ENCODE data around the gene DRD5. TPM values are rescaled to one million over a fixed set of nuclear protein-coding genes. Genes with fewer than 3 reads are reported as not detected.
"Not testable (repeated sequence)": the region's sequence is repeated elsewhere in the genome, so short reads cannot be mapped to it uniquely, and the experiment has no call there.

Gene DRD5
- total RNA-seq (2021) (not detected in 2 replicates), Bru-seq, nascent RNA (not detected), BruChase-seq, experiment 1, labeled RNA remaining after a 2-hour chase (not detected), BruChase-seq, experiment 2, labeled RNA remaining after a 6-hour chase (not detected)
- long read RNA-seq: 0 reads

GRCh38 chr4:9781343-9782135, at the start of gene DRD5:
TSS of gene DRD5 (plus strand) at chr4:9781634. CDS start at chr4:9782030, 396 bp downstream.
- POLR2A ChIA-PET (ENCODE audit: low non-redundant PET): no interaction called here
- no peak for DNase-seq (ENCODE audit: low spot score)

GRCh38 chr4:9732256-9732655, 49.2 kb upstream of the DRD5 start:
- H3K27me3 ChIP-seq (replicated peaks; ENCODE audit: insufficient read depth, low read depth, low read length, poor library complexity); H3K4me3 ChIP-seq (ENCODE audit: low read depth, low read length, poor library complexity, severe bottlenecking); H3K9me3 ChIP-seq (ENCODE audit: low read depth, low read length, poor library complexity, severe bottlenecking); H3K27ac ChIP-seq (ENCODE audit: low read depth, low read length, poor library complexity, severe bottlenecking); CTCF ChIA-PET; intact Hi-C loops (cut with micrococcal nuclease; ENCODE audit: unreplicated experiment); H3K36me3 ChIP-seq (ENCODE audit: insufficient read depth, low read length, poor library complexity, severe bottlenecking); DNase-seq (ENCODE audit: low spot score); H3K4me1 ChIP-seq (ENCODE audit: insufficient read depth, low read length, poor library complexity, severe bottlenecking); POLR2A ChIA-PET (ENCODE audit: low non-redundant PET); BruUV-seq (replicated peaks): not testable (repeated sequence)

More at GRCh38 chr4:9781343-9782135, at the start of gene DRD5:
- H3K27ac ChIP-seq (ENCODE audit: low read depth, low read length, poor library complexity, severe bottlenecking): no peak within 1 kb of the TSS
- TF ChIP-seq EZH2 (IDR thresholded peaks at IDR 0.05; ENCODE audit: borderline replicate concordance, low read depth, low read length, poor library complexity, severe bottlenecking) (no peak), CTCF (conservative IDR thresholded peaks at IDR 0.05; ENCODE audit: low read depth, low read length) (no peak)
- no peaks in the 10 kb centered on the region for H3K4me1 ChIP-seq (ENCODE audit: insufficient read depth, low read length, poor library complexity, severe bottlenecking)
- CTCF ChIA-PET: no interaction called here
- no peak within 1 kb of the TSS for H3K4me3 ChIP-seq (ENCODE audit: low read depth, low read length, poor library complexity, severe bottlenecking)
- no peaks in the 10 kb centered on the region for H3K36me3 ChIP-seq (ENCODE audit: insufficient read depth, low read length, poor library complexity, severe bottlenecking)
- no peaks in the 10 kb centered on the region for H3K27me3 ChIP-seq (replicated peaks; ENCODE audit: insufficient read depth, low read depth, low read length, poor library complexity)
- intact Hi-C loops (cut with micrococcal nuclease; ENCODE audit: unreplicated experiment): no loop called here
- BruUV-seq (replicated peaks): no TSS peak
- H3K9me3 ChIP-seq (ENCODE audit: low read depth, low read length, poor library complexity, severe bottlenecking): no peaks in the 10 kb centered on the region

- Histone ChIP-seq H3K4me1 (ENCODE audit: insufficient read depth, low read length, poor library complexity, severe bottlenecking) (no peaks in the 10 kb centered on the region), H3K27ac (ENCODE audit: low read depth, low read length, poor library complexity, severe bottlenecking) (no peak overlapping the region), H3K9me3 (ENCODE audit: low read depth, low read length, poor library complexity, severe bottlenecking) (no peaks in the 10 kb centered on the region), H3K27me3 (replicated peaks; ENCODE audit: insufficient read depth, low read depth, low read length, poor library complexity) (no peaks in the 10 kb centered on the region), H3K4me3 (ENCODE audit: low read depth, low read length, poor library complexity, severe bottlenecking) (no peak overlapping the region), H3K36me3 (ENCODE audit: insufficient read depth, low read length, poor library complexity, severe bottlenecking) (no peaks in the 10 kb centered on the region)
- TF ChIP-seq EZH2 (IDR thresholded peaks at IDR 0.05; ENCODE audit: borderline replicate concordance, low read depth, low read length, poor library complexity, severe bottlenecking): no peak
- TF ChIP-seq CTCF (conservative IDR thresholded peaks at IDR 0.05; ENCODE audit: low read depth, low read length): no peak
- ChIA-PET POLR2A (ENCODE audit: low non-redundant PET) (no interaction called here), CTCF (no interaction called here)
- intact Hi-C loops (cut with micrococcal nuclease; ENCODE audit: unreplicated experiment): no loop called here
- DNase-seq (ENCODE audit: low spot score): no peak
- BruUV-seq (replicated peaks): no TSS peak
Observed at GRCh38 chr4:9735515-9735914, 45.9 kb upstream of the DRD5 start.

- H3K27ac ChIP-seq (ENCODE audit: low read depth, low read length, poor library complexity, severe bottlenecking); H3K9me3 ChIP-seq (ENCODE audit: low read depth, low read length, poor library complexity, severe bottlenecking); BruUV-seq (replicated peaks); H3K4me1 ChIP-seq (ENCODE audit: insufficient read depth, low read length, poor library complexity, severe bottlenecking); POLR2A ChIA-PET (ENCODE audit: low non-redundant PET); DNase-seq (ENCODE audit: low spot score); H3K4me3 ChIP-seq (ENCODE audit: low read depth, low read length, poor library complexity, severe bottlenecking); CTCF ChIA-PET; intact Hi-C loops (cut with micrococcal nuclease; ENCODE audit: unreplicated experiment); H3K36me3 ChIP-seq (ENCODE audit: insufficient read depth, low read length, poor library complexity, severe bottlenecking); H3K27me3 ChIP-seq (replicated peaks; ENCODE audit: insufficient read depth, low read depth, low read length, poor library complexity): not testable (repeated sequence)
Observed at GRCh38 chr4:9737280-9737679, 44.2 kb upstream of the DRD5 start.

- H3K4me3 ChIP-seq (ENCODE audit: low read depth, low read length, poor library complexity, severe bottlenecking); CTCF ChIA-PET; BruUV-seq (replicated peaks); DNase-seq (ENCODE audit: low spot score); H3K27ac ChIP-seq (ENCODE audit: low read depth, low read length, poor library complexity, severe bottlenecking); H3K27me3 ChIP-seq (replicated peaks; ENCODE audit: insufficient read depth, low read depth, low read length, poor library complexity); H3K36me3 ChIP-seq (ENCODE audit: insufficient read depth, low read length, poor library complexity, severe bottlenecking); intact Hi-C loops (cut with micrococcal nuclease; ENCODE audit: unreplicated experiment); H3K4me1 ChIP-seq (ENCODE audit: insufficient read depth, low read length, poor library complexity, severe bottlenecking); POLR2A ChIA-PET (ENCODE audit: low non-redundant PET); H3K9me3 ChIP-seq (ENCODE audit: low read depth, low read length, poor library complexity, severe bottlenecking): not testable (repeated sequence)
Observed at GRCh38 chr4:9743789-9744188, 37.6 kb upstream of the DRD5 start.
